SK-N-SH (cell line): ENCODE results near the gene OR1M1.

ENCODE experiments used
- CTCF ChIP-seq: fragments of 200-600 bp; sonication (generic); IDR thresholded peaks from 2 replicates; pipeline ENCODE4 v1.6.1; 2017; ENCODE audit warnings: antibody characterized with exemption, mild to moderate bottlenecking, moderate library complexity
- ELF1 ChIP-seq: IDR thresholded peaks from 2 replicates; pipeline ENCODE4 v1.4.0; 2012
- EZH2phosphoT487 ChIP-seq: fragments of 200-600 bp; sonication (generic); IDR thresholded peaks from 2 replicates; pipeline ENCODE4 v1.6.1; 2017; ENCODE audit warnings: low read depth, mixed run types, mild to moderate bottlenecking, antibody characterized with exemption, moderate library complexity, borderline replicate concordance
- FOSL2 ChIP-seq: IDR thresholded peaks from 2 replicates; pipeline ENCODE4 v1.4.0; 2012; ENCODE audit warnings: low read depth, mild to moderate bottlenecking, moderate library complexity, borderline replicate concordance
- GABPA ChIP-seq: IDR thresholded peaks from 2 replicates; pipeline ENCODE4 v1.4.0; 2012; ENCODE audit warnings: low read depth, mild to moderate bottlenecking
- GATA2 ChIP-seq: sonication (generic); formaldehyde crosslinking; IDR thresholded peaks from 2 replicates; pipeline ENCODE4 v1.5.0; 2020; ENCODE audit warnings: mild to moderate bottlenecking, missing genetic modification reagents
- IRF3 ChIP-seq: fragments of 150-350 bp; IDR thresholded peaks from 2 replicates; pipeline ENCODE4 v1.6.1; 2016; ENCODE audit warnings: mild to moderate bottlenecking, low read depth, low read length
- JUND ChIP-seq: IDR thresholded peaks from 2 replicates; pipeline ENCODE4 v1.4.0; 2012
- POLR2AphosphoS5 ChIP-seq: IDR thresholded peaks from 2 replicates; pipeline ENCODE4 v1.6.1; 2012; ENCODE audit warnings: low read depth, low read length
- RCOR1 ChIP-seq: fragments of 150-350 bp; IDR thresholded peaks from 2 replicates; pipeline ENCODE4 v1.6.1; 2017; ENCODE audit warnings: antibody characterized with exemption, low read length
- SMC3 ChIP-seq: IDR thresholded peaks from 2 replicates; pipeline ENCODE4 v1.6.1; 2012; ENCODE audit warnings: low read depth, low read length, improper control_type of control experiment

GRCh38 chr19:9041023-9041422 lies 45.8 kb upstream of the OR1M1 start:
- TF ChIP-seq CTCF (no peak), RCOR1 (no peak), JUND (no peak), GATA2 (CRISPR knock-in tag) (no peak), ELF1 (no peak), POLR2AphosphoS5 (no peak), SMC3 (no peak), FOSL2 (no peak), GABPA (no peak), IRF3 (no peak), EZH2phosphoT487 (no peak)
